NCI-H524 treated with DMSO at 0.1 percent for 48 hours (cell line): ENCODE data around the gene DDRGK1.
"Not testable (repeated sequence)": the region's sequence is repeated elsewhere in the genome, so short reads cannot be mapped to it uniquely, and the experiment has no call there.

ENCODE experiments used
- DNase-seq: peaks from one replicate; lab custom pipeline; 2025; lab: John Stamatoyannopoulos, UW

DDRGK1 gene

GRCh38 chr20:3164763-3165410 lies 39.6 kb downstream of the DDRGK1 start:
- no peak for DNase-seq

- DNase-seq: no peak
These were observed 40.3 kb downstream of the DDRGK1 start for GRCh38 chr20:3164043-3164762.

GRCh38 chr20:3163099-3164042 lies 41.1 kb downstream of the DDRGK1 start:
- peak; percentile 85 for DNase-seq

GRCh38 chr20:3162080-3162611 lies 42.3 kb downstream of the DDRGK1 start:
- DNase-seq: no peak

- no peak for DNase-seq
These were observed 43.0 kb downstream of the DDRGK1 start for GRCh38 chr20:3161316-3162079.

GRCh38 chr20:3160418-3160817 lies 44.1 kb downstream of the DDRGK1 start:
- DNase-seq: no peak

- DNase-seq: no peak
These were observed 45.5 kb downstream of the DDRGK1 start for GRCh38 chr20:3158968-3159431.

GRCh38 chr20:3157817-3158216 lies 46.7 kb downstream of the DDRGK1 start:
- DNase-seq: no peak

- no peak for DNase-seq
These were observed 47.5 kb downstream of the DDRGK1 start for GRCh38 chr20:3156811-3157619.

GRCh38 chr20:3152057-3152644 lies 52.3 kb downstream of the DDRGK1 start:
- not testable (repeated sequence) for DNase-seq

- no peak for DNase-seq
These were observed 53.6 kb downstream of the DDRGK1 start for GRCh38 chr20:3150908-3151307.

- no peak for DNase-seq
These were observed 57.6 kb downstream of the DDRGK1 start for GRCh38 chr20:3146732-3147341.

- no peak for DNase-seq
These were observed 62.7 kb downstream of the DDRGK1 start for GRCh38 chr20:3141757-3142156.
